OCI-LY1 (cell line): ENCODE measurements around the gene SUN5.

Experiments used
- CTCF ChIP-seq: fragments of 200-600 bp; sonication (generic), shearing (Covaris generic); IDR thresholded peaks from 2 replicates; pipeline ENCODE4 v1.5.1; 2017; ENCODE audit warnings: mild to moderate bottlenecking, antibody characterized with exemption, low read length, moderate library complexity, mixed read lengths
- EZH2 ChIP-seq: fragments of 200-600 bp; sonication (generic), shearing (Covaris generic); IDR thresholded peaks from 2 replicates; pipeline ENCODE4 v1.8.0; 2017; ENCODE audit warnings: borderline replicate concordance, mixed run types, mild to moderate bottlenecking, antibody characterized with exemption, low read length, moderate library complexity, mixed read lengths

- TF ChIP-seq CTCF: no peak
- no peak for TF ChIP-seq EZH2
These were observed 16.2 kb downstream of the SUN5 start for GRCh38 chr20:32988008-32988407.
